ENCODE data around the gene UNK. TPM values are rescaled to one million over a fixed set of nuclear protein-coding genes. Genes with fewer than 3 reads are reported as not detected.
A peak's percentile ranks its signal among the peaks of the same experiment; 100 is the strongest.

The UNK gene
- total RNA-seq, 4 donors from 2014 or later: 30.2 to 53.4 (median 36.2) TPM

- no peaks in the 10 kb centered on the region for H3K9me3 ChIP-seq
- H3K27me3 ChIP-seq: no peaks in the 10 kb centered on the region
- TF ChIP-seq CTCF (IDR thresholded peaks at IDR 0.05): no peak
- peak in 1 of 2 donors; percentile 14 for TF ChIP-seq EP300 (IDR thresholded peaks at IDR 0.05)
- DNase-seq (ENCODE audit: low spot score in 2 of 2): no peak
- no peak overlapping the region for H3K4me3 ChIP-seq
- peak overlapping the region in 2 of 4 donors; percentile 62 to 76 for H3K27ac ChIP-seq
- WGBS, 2 donors: 86 to 95% methylated on average over 10 to 11 of the region's 14 CpGs
- peaks cover 0 to 23% (median 4%) of the 10 kb centered on the region in 4 donors for H3K4me1 ChIP-seq
- peaks cover 0 to 93% (median 8%) of the 10 kb centered on the region in 3 donors for H3K36me3 ChIP-seq
Observed at GRCh38 chr17:75739801-75740200, 44.8 kb upstream of the UNK start.

GRCh38 chr17:75740215-75740614 is 44.4 kb upstream of the UNK start:
- no peaks in the 10 kb centered on the region for H3K27me3 ChIP-seq
- H3K9me3 ChIP-seq: no peaks in the 10 kb centered on the region
- 85 to 92% methylated on average over 14 to 16 of the region's 17 CpGs for WGBS, 2 donors
- no peak overlapping the region for H3K4me3 ChIP-seq
- TF ChIP-seq POLR2A (IDR thresholded peaks at IDR 0.05) (no peak), CTCF (IDR thresholded peaks at IDR 0.05) (no peak), EP300 (IDR thresholded peaks at IDR 0.05) (no peak)
- no peak for DNase-seq (ENCODE audit: low spot score in 2 of 2)
- H3K36me3 ChIP-seq: peaks cover 0 to 97% (median 8%) of the 10 kb centered on the region in 3 donors
- peaks cover 0 to 23% (median 4%) of the 10 kb centered on the region in 4 donors for H3K4me1 ChIP-seq
- H3K27ac ChIP-seq: peak overlapping the region in 2 of 4 donors; percentile 62 to 76

GRCh38 chr17:75740631-75741077 is 44.0 kb upstream of the UNK start:
- DNase-seq (ENCODE audit: low spot score in 2 of 2): no peak
- no peak for TF ChIP-seq EP300 (IDR thresholded peaks at IDR 0.05)
- no peak for TF ChIP-seq POLR2A (IDR thresholded peaks at IDR 0.05)
- TF ChIP-seq CTCF (IDR thresholded peaks at IDR 0.05): no peak
- Histone ChIP-seq H3K36me3 (peaks cover 0 to 99% (median 8%) of the 10 kb centered on the region in 3 donors), H3K4me1 (peaks cover 0 to 23% (median 4%) of the 10 kb centered on the region in 4 donors), H3K27ac (peak overlapping the region in 2 of 4 donors; percentile 62 to 76), H3K4me3 (no peak overlapping the region), H3K27me3 (no peaks in the 10 kb centered on the region), H3K9me3 (no peaks in the 10 kb centered on the region)
- WGBS, 2 donors: 50 to 70% methylated on average over 6 to 16 of the region's 17 CpGs

- no peak for DNase-seq (ENCODE audit: low spot score in 2 of 2)
- no peak overlapping the region for H3K4me3 ChIP-seq
- H3K27ac ChIP-seq: peak overlapping the region in 1 of 4 donors; percentile 24
- no peaks in the 10 kb centered on the region for H3K27me3 ChIP-seq
- H3K36me3 ChIP-seq: peaks cover 0 to 99% (median 2%) of the 10 kb centered on the region in 3 donors
- 81 to 87% methylated on average over 23 to 24 of the region's 25 CpGs for WGBS, 2 donors
- no peaks in the 10 kb centered on the region for H3K9me3 ChIP-seq
- TF ChIP-seq POLR2A (IDR thresholded peaks at IDR 0.05) (no peak), CTCF (IDR thresholded peaks at IDR 0.05) (no peak), EP300 (IDR thresholded peaks at IDR 0.05) (no peak)
- H3K4me1 ChIP-seq: peaks cover 0 to 17% (median 3%) of the 10 kb centered on the region in 4 donors
Observed at GRCh38 chr17:75742337-75742736, 42.3 kb upstream of the UNK start.

GRCh38 chr17:75743625-75744206 is 40.9 kb upstream of the UNK start:
- TF ChIP-seq CTCF (IDR thresholded peaks at IDR 0.05) (no peak), EP300 (IDR thresholded peaks at IDR 0.05) (no peak)
- Histone ChIP-seq H3K27me3 (no peaks in the 10 kb centered on the region), H3K4me1 (peaks cover 0 to 18% (median 5%) of the 10 kb centered on the region in 4 donors), H3K9me3 (no peaks in the 10 kb centered on the region), H3K27ac (peak overlapping the region in 1 of 4 donors; percentile 0), H3K36me3 (peaks cover 0 to 97% (median 0%) of the 10 kb centered on the region in 3 donors), H3K4me3 (no peak overlapping the region)
- WGBS, 2 donors: 87 to 93% methylated on average over 19 to 25 of the region's 25 CpGs
- no peak for DNase-seq (ENCODE audit: low spot score in 2 of 2)

All from tibial nerve (tissue), 4 donors.